ENCODE results near the gene GALK2.
A peak's percentile ranks its signal among the peaks of the same experiment; 100 is the strongest.

Gene GALK2

GRCh38 chr15:49148727-49149126 is 21.3 kb upstream of the GALK2 start:
- in situ Hi-C loops (cut with HindIII; ENCODE audit: low sequenced_read_pairs): no loop called here
- no peak for DNase-seq (ENCODE audit: low read depth, low spot score)
- no peak overlapping the region for H3K4me3 ChIP-seq (ENCODE audit: low read depth, low read length)
- TF ChIP-seq CTCF (IDR thresholded peaks at IDR 0.05; ENCODE audit: low read depth, low read length): no peak

- in situ Hi-C loops (cut with HindIII; ENCODE audit: low sequenced_read_pairs): no loop called here
- no peak overlapping the region for H3K4me3 ChIP-seq (ENCODE audit: low read depth, low read length)
- no peak for TF ChIP-seq CTCF (IDR thresholded peaks at IDR 0.05; ENCODE audit: low read depth, low read length)
- DNase-seq (ENCODE audit: low read depth, low spot score): no peak
Measured at GRCh38 chr15:49151831-49152230, 18.2 kb upstream of the GALK2 start.

GRCh38 chr15:49152552-49153312 is 17.3 kb upstream of the GALK2 start:
- in situ Hi-C loops (cut with HindIII; ENCODE audit: low sequenced_read_pairs): no loop called here
- H3K4me3 ChIP-seq (ENCODE audit: low read depth, low read length): no peak overlapping the region
- no peak for DNase-seq (ENCODE audit: low read depth, low spot score)
- TF ChIP-seq CTCF (IDR thresholded peaks at IDR 0.05; ENCODE audit: low read depth, low read length): no peak

GRCh38 chr15:49154359-49154758 is 15.7 kb upstream of the GALK2 start:
- in situ Hi-C loops (cut with HindIII; ENCODE audit: low sequenced_read_pairs): no loop called here
- peak overlapping the region; percentile 100 for H3K4me3 ChIP-seq (ENCODE audit: low read depth, low read length)
- no peak for TF ChIP-seq CTCF (IDR thresholded peaks at IDR 0.05; ENCODE audit: low read depth, low read length)
- no peak for DNase-seq (ENCODE audit: low read depth, low spot score)

GRCh38 chr15:49154799-49155109 is 15.3 kb upstream of the GALK2 start:
- in situ Hi-C loops (cut with HindIII; ENCODE audit: low sequenced_read_pairs): no loop called here
- no peak for TF ChIP-seq CTCF (IDR thresholded peaks at IDR 0.05; ENCODE audit: low read depth, low read length)
- H3K4me3 ChIP-seq (ENCODE audit: low read depth, low read length): peak overlapping the region; percentile 100
- DNase-seq (ENCODE audit: low read depth, low spot score): no peak

- in situ Hi-C loops (cut with HindIII; ENCODE audit: low sequenced_read_pairs): no loop called here
- peak within 1 kb of the TSS; percentile 100 for H3K4me3 ChIP-seq (ENCODE audit: low read depth, low read length)
- TF ChIP-seq CTCF (IDR thresholded peaks at IDR 0.05; ENCODE audit: low read depth, low read length): no peak
- peak; percentile 99 for DNase-seq (ENCODE audit: low read depth, low spot score)
Measured at GRCh38 chr15:49155110-49155833, 14.8 kb upstream of the GALK2 start, which contains the start of gene COPS2. COPS2 (minus strand) TSS chr15:49155599; CDS start chr15:49155578, 21 bp downstream.

Data from astrocyte of the spinal cord (primary cell).